Brain pericyte (primary cell): ENCODE data around the gene GALNT2.

Experiments used
- DNase-seq: peaks from one replicate; pipeline ENCODE4 v3.0.0-alpha.2; 2012; ENCODE audit warnings: low read depth, low spot score

GALNT2 gene

GRCh38 chr1:230112782-230113181, 45.7 kb downstream of the GALNT2 start:
- no peak for DNase-seq

GRCh38 chr1:230113235-230113592, 46.2 kb downstream of the GALNT2 start:
- DNase-seq: no peak

GRCh38 chr1:230113593-230114236, 46.7 kb downstream of the GALNT2 start:
- DNase-seq: peak; percentile 85

DNA sequence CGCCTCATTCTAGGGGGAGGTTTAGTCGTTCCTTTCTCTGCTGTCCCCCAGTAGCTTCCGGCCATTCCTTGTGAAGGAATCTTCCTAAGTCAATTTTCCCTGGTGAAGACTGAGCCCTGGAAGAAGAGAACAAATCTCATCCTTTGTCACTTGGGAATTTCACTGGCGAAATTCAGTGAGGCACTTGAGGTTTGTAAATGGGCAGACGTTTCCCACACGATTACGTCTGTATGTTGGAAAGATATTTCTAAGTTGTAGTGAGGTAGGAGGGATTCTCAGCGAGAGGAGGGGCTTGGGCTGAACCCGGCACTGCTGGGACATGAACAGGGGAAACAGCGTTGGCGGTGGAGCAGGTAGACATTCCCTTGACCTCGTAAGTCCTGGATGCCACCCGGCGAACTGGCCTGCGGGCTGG, 47.2 kb downstream of the GALNT2 start:
- DNase-seq: no peak

DNA sequence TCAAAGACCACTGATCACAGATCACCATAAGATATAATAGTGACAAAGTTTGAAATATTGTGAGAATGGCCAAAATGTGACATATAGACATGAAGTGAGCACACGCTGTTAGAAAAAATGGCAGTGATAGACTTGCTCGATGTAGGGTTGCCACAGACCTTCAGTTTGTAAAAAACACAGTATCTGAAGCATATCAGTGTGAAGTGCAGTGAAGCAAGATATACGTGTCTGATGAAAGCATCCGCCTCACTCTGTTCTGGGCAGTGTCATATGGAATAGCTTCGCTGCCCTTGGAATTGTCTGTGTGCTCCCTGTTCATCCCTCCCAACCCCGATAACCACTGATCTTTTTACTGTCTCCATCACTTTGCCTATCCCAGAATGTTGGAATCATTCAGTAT, 50.7 kb downstream of the GALNT2 start:
- DNase-seq: no peak

DNA sequence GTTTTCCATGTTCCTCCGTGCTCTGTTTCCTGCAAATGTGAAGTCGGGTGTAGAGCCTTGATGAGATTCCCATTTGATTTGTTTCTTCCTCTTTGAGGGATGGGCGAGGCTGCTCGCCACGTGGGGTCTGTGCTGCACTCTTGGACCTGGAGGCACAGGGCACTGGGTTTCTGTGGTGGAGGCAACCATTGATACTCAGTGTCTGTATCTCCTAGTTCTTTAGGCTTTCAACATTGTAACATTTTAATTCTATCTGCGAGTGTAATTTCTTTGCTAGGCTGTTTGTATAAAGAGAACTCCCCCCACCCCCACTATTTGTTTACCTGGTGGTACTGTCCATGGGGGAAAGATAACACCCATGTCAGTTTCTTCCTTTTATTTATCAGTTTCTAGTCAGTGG, 52.3 kb downstream of the GALNT2 start:
- no peak for DNase-seq

DNA sequence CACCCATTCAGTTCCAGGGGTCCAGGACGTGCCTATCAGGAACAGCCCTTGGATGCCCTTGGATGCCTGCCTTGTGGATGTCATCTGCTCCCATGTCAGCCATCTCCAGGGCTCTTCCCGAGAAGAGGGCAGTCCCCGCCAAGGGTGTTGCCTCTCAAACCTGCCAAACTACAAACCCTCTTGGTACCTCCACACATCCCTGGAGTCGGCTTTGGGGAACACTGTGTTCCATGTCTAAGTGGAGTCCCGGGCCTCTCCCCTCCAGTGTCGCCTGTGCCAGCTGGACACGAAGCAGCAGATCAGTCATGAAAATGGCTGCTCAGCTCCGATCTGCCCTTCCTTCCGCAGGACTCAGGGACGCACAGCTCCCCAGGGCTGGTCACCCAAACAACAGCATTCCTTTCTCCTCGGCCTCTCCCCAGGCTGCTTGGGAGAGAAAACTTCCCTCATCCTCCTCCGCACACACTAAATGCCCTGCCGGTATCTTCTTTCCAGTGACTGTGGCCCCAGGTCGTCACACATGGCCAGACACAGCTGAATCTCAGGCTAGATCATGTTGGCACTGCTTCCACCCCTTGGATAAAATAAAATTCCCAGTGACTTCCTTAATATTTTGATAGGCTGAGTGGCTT, 53.4 kb downstream of the GALNT2 start:
- no peak for DNase-seq

GRCh38 chr1:230120921-230121381, 53.9 kb downstream of the GALNT2 start:
- no peak for DNase-seq

DNA sequence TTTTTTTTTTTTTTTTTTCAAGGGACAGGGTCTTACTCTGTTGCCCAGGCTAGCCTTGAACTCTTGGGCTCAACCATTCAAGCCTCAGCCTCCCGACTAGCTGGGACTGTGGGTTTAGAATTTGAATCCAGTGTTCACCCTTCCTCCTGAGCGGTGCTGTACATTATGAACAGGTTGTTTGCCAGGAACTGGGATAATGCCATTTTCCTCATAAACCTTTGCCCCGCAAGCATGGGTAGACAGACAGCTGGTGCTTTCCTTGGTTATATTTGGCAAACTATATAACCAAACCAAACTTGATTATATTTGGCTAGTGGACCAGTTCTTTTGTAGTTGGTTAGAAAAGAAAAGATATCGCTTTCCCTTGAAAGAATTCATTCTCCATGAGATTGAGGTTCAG, 54.9 kb downstream of the GALNT2 start:
- no peak for DNase-seq

DNA sequence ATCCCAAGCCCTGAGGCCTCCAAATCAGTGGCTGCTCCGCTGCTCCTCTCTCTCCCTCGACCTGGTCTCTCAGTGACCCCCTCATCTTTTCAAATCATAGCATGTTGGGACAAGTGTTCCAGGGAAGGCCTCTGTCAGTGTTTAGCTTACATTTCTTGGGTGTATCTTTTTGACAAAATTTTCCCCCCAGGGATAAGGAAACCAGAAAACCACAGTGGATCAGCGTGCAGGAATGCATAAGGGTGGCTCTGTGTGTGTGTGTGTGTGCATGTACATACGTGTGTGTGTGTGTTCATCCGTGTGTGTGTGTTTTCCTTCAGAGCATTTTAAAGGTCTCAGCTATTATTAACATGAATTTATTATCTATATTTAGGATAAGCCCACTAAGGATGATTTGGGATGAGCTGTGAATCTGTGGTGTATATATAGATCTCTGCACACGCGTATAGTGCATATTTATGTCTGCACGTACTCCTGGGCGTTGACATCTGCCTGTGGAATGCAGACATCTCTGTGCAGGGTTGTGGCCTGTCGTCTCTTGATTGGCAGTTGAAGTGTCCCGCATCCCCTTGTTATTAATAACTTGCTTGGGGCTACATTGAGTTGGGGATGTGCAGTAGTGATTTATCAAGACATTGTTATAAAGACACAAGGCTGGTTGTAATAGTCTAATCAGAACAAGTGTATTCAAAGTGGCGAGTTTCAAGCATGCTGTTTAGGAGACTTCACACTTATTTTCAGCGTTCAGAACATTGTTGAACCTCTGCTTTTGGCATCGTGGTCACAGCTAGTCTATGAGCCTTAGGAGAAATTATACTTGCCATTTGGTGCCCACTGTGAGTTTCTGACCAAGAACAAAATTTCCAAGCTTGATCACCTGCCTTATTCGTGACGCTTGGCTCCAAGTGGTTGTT, 55.6 kb downstream of the GALNT2 start:
- no peak for DNase-seq

DNA sequence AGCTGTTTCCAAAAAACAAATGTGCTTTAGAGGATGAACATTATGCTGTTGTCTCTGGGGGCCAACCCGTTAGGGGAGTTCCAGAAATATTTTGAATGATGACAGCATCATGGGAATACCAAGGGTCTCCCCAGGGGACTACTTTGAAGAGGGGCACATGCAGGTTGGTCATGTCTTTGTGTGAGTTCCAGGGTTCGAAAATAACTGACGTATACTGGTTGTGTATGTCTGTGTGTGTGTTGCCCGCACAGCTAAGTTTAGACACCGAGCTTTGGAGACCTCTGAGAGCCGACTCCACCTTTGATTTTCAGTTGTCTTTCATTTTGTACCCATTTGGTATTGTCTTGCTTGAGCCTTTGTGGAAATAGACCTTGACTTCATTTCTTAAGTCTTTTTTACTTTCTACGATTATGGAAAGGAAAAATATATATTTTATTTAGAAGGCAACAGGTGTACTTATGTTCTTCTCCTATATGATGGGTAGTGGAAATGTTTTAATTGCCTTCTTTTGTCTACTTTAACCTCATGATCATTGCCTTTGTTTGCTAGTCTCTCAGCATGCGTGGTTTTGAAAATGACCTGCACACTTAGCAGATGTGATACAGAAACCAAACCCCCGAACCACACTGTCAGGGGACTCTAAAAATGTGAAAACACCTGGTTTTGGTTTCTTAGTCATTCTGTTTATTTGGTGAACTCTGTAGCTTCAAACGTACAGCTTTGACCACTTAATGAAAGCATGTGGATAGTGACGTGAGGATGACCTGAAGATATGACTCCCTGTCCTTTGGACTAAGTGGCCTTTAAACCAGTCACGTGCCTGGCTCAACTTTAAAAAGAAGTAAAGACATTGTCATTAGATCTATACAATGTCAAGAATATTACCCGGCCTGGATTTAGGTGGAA, 56.5 kb downstream of the GALNT2 start:
- peak; percentile 54 for DNase-seq

DNA sequence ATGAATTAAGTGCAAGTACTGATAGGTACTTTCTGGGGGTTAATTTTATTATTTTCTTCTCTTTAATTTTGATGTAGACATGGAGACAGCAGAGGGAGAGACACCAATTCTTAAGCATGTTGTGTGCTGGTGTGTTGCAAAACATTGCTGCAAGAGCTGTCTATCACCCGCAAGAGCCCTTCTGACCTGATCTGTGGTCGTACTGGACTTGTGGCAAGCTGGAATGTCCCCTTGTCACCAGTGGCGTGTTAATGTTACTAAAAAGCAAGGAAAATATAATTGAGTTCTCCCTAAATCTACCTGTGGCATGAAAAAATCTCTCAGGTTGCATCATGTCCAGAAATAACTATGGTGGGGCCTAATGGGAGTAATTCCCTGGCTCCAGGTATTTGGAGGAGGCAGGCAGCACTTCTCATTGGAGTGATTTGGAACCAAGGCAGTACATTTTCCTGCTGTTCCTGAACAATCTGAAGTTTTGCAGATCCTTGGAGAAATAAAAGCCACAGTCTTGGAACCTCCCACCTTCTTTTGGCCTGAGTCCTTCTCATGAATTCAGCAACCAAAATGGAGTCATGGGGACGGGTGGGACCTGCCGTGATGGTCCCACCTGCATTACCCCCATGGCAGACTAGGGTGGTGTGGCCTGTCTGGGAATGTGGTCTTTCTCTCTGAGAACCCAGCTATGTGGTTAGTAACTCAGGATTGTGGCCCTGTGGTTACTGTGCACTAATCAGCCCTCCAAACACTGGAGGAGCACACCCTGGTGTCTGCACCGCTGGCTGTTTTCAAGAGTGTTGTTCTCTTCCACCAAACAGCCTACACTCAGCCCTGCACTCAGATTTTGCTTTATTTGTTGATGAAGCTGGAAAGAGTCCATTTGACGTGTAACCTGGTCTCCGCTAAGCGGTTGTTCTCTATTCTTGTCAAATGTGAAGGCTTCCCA, 57.4 kb downstream of the GALNT2 start:
- DNase-seq: no peak

- no peak for DNase-seq
Measured at GRCh38 chr1:230125141-230125540, 58.1 kb downstream of the GALNT2 start.

DNA sequence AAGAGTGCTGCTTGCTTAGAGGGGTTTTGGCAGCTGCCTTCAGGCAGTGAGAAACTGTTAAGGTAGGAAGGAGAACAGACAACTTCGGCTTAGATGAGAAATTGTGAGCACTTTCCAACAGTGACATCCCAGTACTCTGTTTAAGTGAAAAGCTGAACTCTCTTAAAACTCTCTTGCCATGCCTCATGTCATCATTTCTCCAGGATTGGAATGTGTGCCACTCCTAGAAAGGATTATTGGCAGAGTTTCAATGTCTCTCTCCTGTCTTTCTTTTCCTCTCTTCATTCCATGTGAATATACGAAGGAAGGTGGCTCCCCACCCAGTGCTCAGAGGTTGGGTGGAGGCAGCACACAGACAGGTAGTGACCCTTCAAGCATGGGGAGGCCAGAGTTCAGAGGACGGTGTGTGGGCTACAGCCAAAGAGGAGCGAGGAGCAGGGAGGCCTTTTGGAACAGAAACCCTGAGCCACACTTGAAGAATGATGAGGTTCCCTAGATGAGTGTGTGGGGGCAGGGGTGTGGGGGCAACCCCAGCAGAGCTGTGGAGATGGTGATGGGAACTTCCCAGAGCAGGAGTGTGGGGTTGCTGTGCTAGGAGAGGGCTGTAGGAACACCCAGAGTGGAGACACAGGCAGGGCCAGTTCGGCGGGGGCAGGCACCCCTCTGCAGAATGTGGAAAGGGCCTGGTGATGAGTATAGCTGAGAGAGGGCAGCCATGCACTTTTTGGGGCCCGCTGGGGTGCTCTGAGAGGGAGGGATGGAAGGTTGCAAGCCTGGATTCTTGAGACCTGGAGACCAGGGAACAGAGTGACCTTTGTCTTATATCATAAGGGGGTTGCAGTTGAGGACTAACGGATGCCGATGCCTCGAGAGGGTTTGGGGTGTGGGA, 58.8 kb downstream of the GALNT2 start:
- no peak for DNase-seq

- DNase-seq: no peak
Measured at GRCh38 chr1:230126529-230127104, 59.6 kb downstream of the GALNT2 start.

GRCh38 chr1:230127105-230128054, 60.3 kb downstream of the GALNT2 start:
- DNase-seq: no peak

DNA sequence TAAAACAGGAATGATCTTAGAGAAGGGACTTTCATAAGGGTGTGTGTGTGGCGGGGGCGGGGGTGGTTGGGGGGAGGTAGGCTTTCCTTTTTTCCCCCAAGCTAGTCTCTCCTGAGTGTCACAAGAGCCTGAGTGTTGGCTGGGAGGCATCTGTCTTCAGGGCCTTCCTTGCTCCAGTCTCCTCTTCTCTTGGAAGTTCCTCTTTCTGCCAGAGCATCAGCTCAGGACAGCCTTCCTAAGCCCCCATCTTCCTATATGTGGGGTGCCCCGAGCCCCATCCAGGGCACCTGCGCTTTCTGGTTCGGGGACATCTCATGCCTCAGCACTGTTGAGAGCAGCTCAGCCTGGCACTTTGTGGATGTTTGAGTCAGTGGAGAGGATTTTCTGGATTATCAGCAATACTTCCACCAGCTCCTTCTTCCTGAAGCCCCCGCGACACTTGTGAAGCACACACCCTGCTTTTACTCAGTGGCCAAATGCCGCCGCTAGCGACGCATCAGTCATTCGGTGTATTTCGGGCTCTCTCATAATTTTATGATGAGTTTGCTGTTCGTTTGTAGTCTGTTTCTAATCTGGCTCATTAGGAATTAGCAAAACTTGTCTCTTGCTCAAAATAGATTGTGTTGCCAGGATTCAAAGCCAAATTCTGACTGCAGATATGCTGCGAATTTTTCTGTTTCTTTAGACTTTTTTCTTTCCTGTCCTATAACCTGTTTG, 61.7 kb downstream of the GALNT2 start:
- no peak for DNase-seq
